NCI-H510A (cell line): ENCODE data around the gene SMG5.

ENCODE experiments used
- DNase-seq: peaks from one replicate; lab custom pipeline; 2025; lab: John Stamatoyannopoulos, UW

The SMG5 gene

GRCh38 chr1:156281693-156282478 is 739 bp downstream of the SMG5 start:
- peak; percentile 57 for DNase-seq

DNA sequence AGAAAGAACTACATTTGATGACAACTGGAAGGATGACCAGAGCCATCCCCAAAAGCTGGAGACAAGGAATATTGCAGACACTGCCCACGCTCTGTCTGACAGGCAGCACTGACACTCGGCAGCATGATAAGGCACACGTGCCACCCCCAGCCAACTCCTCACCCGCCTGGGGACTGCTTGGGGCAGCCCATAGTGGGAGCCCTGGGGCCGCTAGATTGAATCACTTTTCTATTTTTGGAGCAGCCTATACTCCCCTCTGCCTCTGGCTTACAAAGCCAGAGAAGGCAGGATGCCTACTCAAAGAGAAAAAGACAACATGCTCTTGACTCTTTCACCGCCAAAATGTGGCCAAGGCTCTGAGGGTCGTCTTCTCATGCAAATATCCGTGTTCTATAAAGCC is 1.3 kb downstream of the SMG5 start:
- no peak for DNase-seq

GRCh38 chr1:156279837-156280236 is 2.8 kb downstream of the SMG5 start:
- no peak for DNase-seq

DNA sequence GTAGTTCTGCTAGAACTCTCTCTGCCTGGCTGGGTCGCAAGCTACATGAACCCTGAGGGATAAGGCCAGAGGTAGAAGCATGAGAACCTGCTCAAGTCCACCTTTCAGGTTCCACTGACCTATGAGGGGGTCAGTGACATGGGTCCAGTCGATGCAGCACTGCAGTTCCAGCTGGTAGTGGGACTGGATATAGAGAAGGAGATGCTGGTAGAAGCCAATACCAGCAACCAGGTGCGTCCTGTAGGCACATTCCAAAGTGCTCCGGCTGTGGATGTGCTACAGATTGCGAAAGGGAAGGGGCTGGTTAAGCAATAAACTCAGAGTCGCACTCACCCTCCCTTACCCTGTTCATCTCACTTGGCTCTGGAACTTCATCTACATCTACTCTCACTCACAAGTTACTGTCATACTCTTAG is 5.7 kb downstream of the SMG5 start:
- no peak for DNase-seq

- no peak for DNase-seq
Measured at GRCh38 chr1:156276532-156276931, 6.1 kb downstream of the SMG5 start.

- no peak for DNase-seq
Measured at GRCh38 chr1:156270314-156270713, 12.3 kb downstream of the SMG5 start.

DNA sequence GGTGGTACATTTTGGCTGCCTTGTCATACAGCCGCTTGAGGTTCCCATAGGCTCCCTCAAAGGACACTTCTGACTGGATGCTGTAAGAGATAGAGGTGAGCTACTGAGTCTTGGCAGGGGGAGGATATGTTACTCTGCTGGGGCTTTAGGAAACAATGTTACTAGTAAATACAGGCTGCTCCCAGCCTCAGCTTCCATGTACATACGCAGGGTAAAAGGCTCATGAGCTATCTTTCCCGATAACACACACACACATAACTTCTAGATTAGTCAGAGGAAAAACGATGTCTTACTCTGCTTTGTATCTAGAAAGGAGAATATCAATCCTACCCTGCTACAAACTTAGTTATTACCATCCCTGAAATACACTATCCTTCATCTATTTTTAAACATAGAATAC is 14.3 kb downstream of the SMG5 start:
- no peak for DNase-seq

DNA sequence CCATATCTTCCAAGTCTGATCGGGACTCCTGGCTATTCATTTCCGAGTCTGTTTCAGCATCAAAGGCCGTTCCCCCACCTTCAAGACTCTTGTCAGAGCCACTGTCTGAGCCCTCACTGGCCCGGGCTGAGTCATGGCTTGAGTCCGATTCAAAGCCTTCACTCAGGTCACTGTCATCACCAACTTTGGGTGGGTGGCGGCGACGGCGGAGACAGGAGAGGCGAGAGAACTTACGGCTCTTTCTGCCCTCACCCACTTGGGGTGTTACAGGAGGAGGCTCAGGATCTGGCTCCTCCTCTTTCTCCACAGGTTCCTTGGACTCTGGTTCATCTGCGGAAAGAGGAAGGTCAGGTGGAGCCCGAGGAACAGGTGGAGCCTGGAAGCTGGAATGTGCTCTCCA is 16.6 kb downstream of the SMG5 start:
- no peak for DNase-seq

GRCh38 chr1:156263288-156263655 is 19.4 kb downstream of the SMG5 start:
- DNase-seq: no peak

DNA sequence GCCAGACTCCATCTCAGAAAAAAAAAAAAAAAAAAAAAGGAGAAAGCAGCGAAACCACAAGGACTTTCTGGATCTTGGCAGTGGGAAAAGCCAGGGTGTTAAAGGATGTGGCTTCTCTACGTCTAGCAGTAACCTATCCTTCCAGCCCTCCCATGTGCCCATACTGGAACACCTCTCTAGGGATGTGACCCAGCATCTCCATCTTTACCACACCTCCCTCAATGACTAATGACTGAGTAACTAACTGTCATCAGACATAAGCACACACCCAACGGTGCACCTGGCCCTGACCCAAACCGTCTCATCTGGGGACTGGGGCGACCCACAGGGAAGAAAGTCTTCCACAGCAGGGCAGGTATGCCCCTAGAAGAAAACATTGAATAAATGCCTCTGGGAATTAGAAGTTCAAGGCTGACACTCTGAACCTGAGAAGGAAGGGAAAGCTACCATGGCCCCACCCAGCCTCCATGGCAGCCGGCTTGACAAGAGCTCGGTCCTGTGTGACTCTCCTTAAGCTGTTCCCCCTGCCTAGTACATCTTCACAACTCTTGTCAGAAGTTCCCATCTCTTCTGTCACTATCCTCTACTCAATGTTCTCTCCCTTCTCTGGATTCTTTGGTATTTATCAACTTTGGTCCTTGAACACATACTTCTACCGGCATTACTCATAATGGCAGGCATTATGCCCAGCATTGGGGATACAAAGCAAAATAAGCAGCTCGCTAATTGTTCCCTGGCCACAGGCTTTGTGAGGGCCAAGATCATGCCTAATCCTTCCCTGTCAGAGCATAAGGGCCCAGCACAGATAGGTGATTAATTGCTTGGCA is 20.0 kb downstream of the SMG5 start:
- DNase-seq: no peak

DNA sequence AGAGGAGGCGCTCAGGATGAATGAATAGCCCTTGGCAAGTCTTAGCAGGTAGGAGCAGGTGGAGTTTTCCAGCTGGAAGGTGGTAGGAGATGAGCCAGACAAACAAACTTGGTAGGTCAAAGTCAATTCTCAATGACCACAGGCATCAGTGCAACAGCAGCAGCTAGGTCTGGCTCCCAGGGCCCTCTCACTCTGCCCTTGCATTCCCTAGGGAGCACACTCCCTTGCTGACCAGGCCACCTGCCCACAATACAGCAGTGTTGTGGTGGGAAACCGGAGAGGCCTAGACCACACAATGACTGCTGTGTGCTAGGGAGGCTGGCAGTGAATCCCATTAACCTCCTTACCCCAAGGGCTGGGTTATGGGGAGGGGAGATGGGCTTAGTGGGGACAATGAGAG is 21.7 kb downstream of the SMG5 start:
- no peak for DNase-seq

GRCh38 chr1:156259805-156260204 is 22.8 kb downstream of the SMG5 start:
- DNase-seq: no peak

- no peak for DNase-seq
Measured at GRCh38 chr1:156258859-156259258, 23.8 kb downstream of the SMG5 start.

GRCh38 chr1:156257711-156258110 is 24.9 kb downstream of the SMG5 start:
- no peak for DNase-seq

GRCh38 chr1:156253634-156254033 is 29.0 kb downstream of the SMG5 start:
- DNase-seq: no peak

DNA sequence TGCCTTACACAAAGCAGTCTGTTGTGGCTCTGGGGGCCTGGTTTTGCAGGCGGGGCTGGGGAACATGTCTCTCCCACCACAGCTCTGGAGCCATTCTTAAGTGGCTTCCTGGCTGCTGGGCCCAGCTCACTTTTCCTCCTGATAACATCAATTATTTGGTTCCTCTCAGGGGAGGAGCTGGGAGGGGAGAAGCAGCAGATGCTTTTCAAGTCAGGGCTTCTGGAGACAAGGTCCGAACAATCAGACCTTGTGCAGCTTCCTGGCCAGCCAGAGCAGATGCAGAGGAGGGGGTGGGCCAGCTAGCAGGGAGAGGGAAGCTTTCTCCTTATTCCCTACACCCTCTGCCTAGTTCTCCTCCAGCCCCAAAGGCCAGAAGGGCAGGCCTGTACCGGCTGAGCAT is 31.1 kb downstream of the SMG5 start:
- DNase-seq: no peak

GRCh38 chr1:156249593-156249992 is 33.0 kb downstream of the SMG5 start:
- no peak for DNase-seq

GRCh38 chr1:156248323-156248683 is 34.3 kb downstream of the SMG5 start:
- DNase-seq: no peak

DNA sequence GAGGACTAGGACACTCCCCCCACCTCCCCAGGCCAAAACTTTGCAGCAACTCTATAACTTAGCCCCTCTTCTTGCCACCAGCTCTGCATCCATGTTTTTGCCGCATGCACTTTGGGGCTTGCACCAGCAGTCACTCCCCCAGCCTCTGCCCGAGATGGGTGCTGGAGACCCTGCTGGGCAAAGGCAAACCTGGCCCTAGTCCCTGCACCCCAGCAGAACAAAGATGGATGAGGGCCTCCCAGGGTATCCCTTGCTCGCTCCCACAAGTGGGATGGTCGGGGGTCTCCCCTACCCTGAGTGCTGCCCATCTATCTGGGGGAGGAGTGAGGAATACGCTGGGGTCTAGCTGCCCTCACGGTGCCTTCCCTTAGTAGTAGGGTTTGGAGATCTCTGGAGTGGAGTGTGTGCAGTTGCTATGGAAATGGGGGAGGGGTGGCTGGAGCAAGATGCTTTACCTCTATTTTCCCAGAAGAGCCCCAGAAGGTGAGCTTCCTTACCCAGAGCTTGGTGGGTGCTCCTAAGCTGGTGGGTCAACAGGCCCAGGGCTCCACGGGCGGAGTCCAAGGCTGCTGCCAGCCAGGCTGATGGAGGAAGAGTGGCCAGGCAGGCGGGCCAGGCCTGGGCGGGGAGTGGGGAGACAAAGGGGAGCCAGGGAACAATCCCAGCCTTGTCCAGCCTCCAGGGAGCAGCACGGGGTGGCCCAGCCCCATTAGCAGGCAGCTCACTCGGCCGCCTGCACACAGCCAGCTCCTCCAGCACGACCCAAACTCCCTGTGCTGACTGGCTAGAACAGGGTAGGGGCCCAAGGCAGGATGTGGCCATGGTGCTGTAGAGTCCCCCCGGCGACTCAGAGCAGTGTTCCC is 34.9 kb downstream of the SMG5 start, which contains the start of gene PAQR6:
Gene PAQR6, minus strand, starts transcription at position 597 of the 863 bp plus-strand sequence. CDS start 1,325 bp downstream, outside the sequence.
- DNase-seq: no peak

- DNase-seq: no peak
Measured at GRCh38 chr1:156246781-156247459, 35.7 kb downstream of the SMG5 start.

DNA sequence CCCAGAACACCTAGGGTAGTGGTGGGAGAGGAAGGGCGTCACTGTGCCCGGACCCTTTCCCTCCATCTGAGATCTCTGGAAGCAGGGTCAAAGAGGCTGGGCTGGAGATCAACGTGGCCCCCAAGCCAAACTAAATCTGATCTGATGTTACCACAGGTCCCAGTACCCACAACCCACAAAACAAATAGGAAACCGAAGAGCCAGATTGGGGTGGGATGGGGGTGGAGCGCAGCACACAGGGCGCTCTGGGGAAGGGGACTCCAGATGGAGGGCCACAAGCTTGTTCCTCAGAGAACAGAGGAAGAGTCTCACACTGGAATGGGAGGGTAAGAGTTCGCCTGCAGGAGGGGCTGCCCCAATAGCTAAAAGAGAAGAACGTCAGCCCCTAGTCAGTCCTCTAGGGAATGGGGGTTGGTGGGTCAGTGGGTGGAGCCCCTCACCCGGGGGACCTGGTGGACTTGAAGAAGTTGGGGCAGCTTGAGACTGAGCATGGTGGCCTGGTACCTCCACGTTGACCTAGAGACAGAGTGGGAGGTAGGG is 36.3 kb downstream of the SMG5 start:
- DNase-seq: no peak
